H1 (cell line): ENCODE data around the gene MCM3AP. TPM values are rescaled to one million over a fixed set of nuclear protein-coding genes. Genes with fewer than 3 reads are reported as not detected.

Experiments used
- CTCF ChIA-PET: fragments of 300-600 bp; sonication (Branson Sonifier 250); formaldehyde crosslinking; loops from one replicate; lab custom pipeline; 2021; ENCODE audit not compliant: partially characterized antibody; lab: Charles Lee
- POLR2A ChIA-PET: fragments of 300-600 bp; sonication (Branson Sonifier 250); formaldehyde crosslinking; loops from one replicate; lab custom pipeline; 2021; ENCODE audit warnings: inconsistent platforms; ENCODE audit not compliant: partially characterized antibody; lab: Charles Lee
- DNase-seq, 2 experiments: peaks; one replicate each; pipeline versions ENCODE4 v3.0.0 to v3.0.0-alpha.2; 2010 to 2022; ENCODE audit warnings: low spot score in 2 of 2, low read depth in 1 of 2, mixed read lengths in 1 of 2
- FAIRE-seq: peaks from 2 replicates; lab custom pipeline; 2011; peaks lifted over from hg19 to GRCh38; lab: Jason Lieb, UNC
- H2AFZ ChIP-seq: 2 replicates; pipeline ENCODE4 v1.8.1; 2012; ENCODE audit warnings: low read length, inconsistent platforms
- H2AK5ac ChIP-seq: 2 replicates; pipeline ENCODE4 v1.6.1; 2013; ENCODE audit warnings: low read depth, low read length
- H2BK120ac ChIP-seq: replicated peaks from 2 replicates; pipeline ENCODE3; 2013; ENCODE audit warnings: low read depth, low read length, inconsistent platforms
- H2BK12ac ChIP-seq: 2 replicates; pipeline ENCODE4 v1.6.1; 2013; ENCODE audit warnings: low read depth, low read length
- H2BK15ac ChIP-seq: 2 replicates; pipeline ENCODE4 v1.6.1; 2013; ENCODE audit warnings: low read length
- H2BK20ac ChIP-seq: 2 replicates; pipeline ENCODE4 v1.6.1; 2013; ENCODE audit warnings: low read length
- H2BK5ac ChIP-seq: 2 replicates; pipeline ENCODE4 v1.6.1; 2013; ENCODE audit warnings: low read depth, low read length
- H3K14ac ChIP-seq: 2 replicates; pipeline ENCODE4 v1.6.1; 2013; ENCODE audit warnings: inconsistent platforms; ENCODE audit not compliant: insufficient read length
- H3K18ac ChIP-seq: 2 replicates; pipeline ENCODE4 v1.6.1; 2013; ENCODE audit warnings: low read length; ENCODE audit errors: extremely low read depth
- H3K23ac ChIP-seq: 2 replicates; pipeline ENCODE4 v1.6.1; 2013; ENCODE audit warnings: inconsistent platforms; ENCODE audit not compliant: insufficient read length
- H3K23me2 ChIP-seq: 2 replicates; pipeline ENCODE4 v1.6.1; 2013; ENCODE audit warnings: low read depth, low read length
- H3K27ac ChIP-seq: 2 replicates; pipeline ENCODE4 v1.6.1; 2011; ENCODE audit warnings: low read depth, low read length, inconsistent platforms
- H3K27me3 ChIP-seq, 4 experiments: replicated peaks in 1 of 4; 1 replicate in 1 of 4; 2 replicates in 3 of 4; pipeline versions ENCODE4 v1.6.1 to v1.8.1; 2011 to 2013; ENCODE audit warnings: low read length in 3 of 4, mild to moderate bottlenecking in 3 of 4, inconsistent platforms in 2 of 4, mixed read lengths in 2 of 4, moderate library complexity in 1 of 4; ENCODE audit not compliant: control insufficient read depth in 3 of 4, insufficient read depth in 3 of 4; ENCODE audit errors: extremely low read depth in 1 of 4
- H3K36me3 ChIP-seq, 4 experiments: 2 replicates each; pipeline versions ENCODE4 v1.6.1 to v1.8.1; 2011 to 2013; ENCODE audit warnings: mild to moderate bottlenecking in 4 of 4, low read length in 3 of 4, moderate library complexity in 2 of 4, control low read depth in 1 of 4, inconsistent platforms in 1 of 4; ENCODE audit not compliant: insufficient read depth in 4 of 4, control insufficient read depth in 2 of 4
- H3K4ac ChIP-seq: replicated peaks from 2 replicates; pipeline ENCODE3; 2013; ENCODE audit warnings: low read length, low read depth, mixed read lengths, inconsistent platforms; ENCODE audit not compliant: insufficient read length
- H3K4me1 ChIP-seq, 4 experiments: replicated peaks in 1 of 4; 1 replicate in 1 of 4; 2 replicates in 3 of 4; pipeline versions ENCODE4 v1.6.1 to v1.8.1; 2011 to 2013; ENCODE audit warnings: low read length in 3 of 4, inconsistent platforms in 2 of 4, mixed read lengths in 1 of 4; ENCODE audit not compliant: insufficient read depth in 4 of 4, control insufficient read depth in 3 of 4
- H3K4me2 ChIP-seq, 2 experiments: 2 replicates each; pipeline versions ENCODE4 v1.6.1 to v1.8.1; 2011 to 2013; ENCODE audit warnings: low read depth in 2 of 2, low read length in 2 of 2, control low read depth in 1 of 2, inconsistent platforms in 1 of 2, mild to moderate bottlenecking in 1 of 2; ENCODE audit not compliant: insufficient read depth in 1 of 2
- H3K4me3 ChIP-seq, 4 experiments: fragments of 200-600, 300-600 bp in 1 of 4; sonication (generic), shearing (Covaris generic), sonication (Bioruptor Twin) in 1 of 4; 2 replicates each; pipeline versions ENCODE4 v1.5.1 to v1.8.1; 2011 to 2016; ENCODE audit warnings: low read length in 4 of 4, low read depth in 3 of 4, control low read depth in 2 of 4, inconsistent platforms in 2 of 4, mild to moderate bottlenecking in 2 of 4, mixed read lengths in 1 of 4, moderate library complexity in 1 of 4; ENCODE audit not compliant: insufficient read depth in 2 of 4; ENCODE audit errors: extremely low read depth in 1 of 4
- H3K56ac ChIP-seq: replicated peaks from 2 replicates; pipeline ENCODE3; 2013; ENCODE audit warnings: low read depth, mild to moderate bottlenecking, mixed read lengths, low read length, inconsistent platforms; ENCODE audit not compliant: insufficient read length
- H3K79me1 ChIP-seq: 2 replicates; pipeline ENCODE4 v1.6.1; 2013; ENCODE audit warnings: low read depth, low read length, control low read depth
- H3K79me2 ChIP-seq, 2 experiments: 2 replicates each; pipeline versions ENCODE4 v1.6.1 to v1.8.1; 2012 to 2013; ENCODE audit warnings: low read length in 2 of 2, mild to moderate bottlenecking in 2 of 2, inconsistent platforms in 1 of 2; ENCODE audit not compliant: insufficient read depth in 2 of 2, control insufficient read depth in 1 of 2
- H3K9ac ChIP-seq, 4 experiments: replicated peaks in 1 of 4; 1 replicate in 1 of 4; 2 replicates in 3 of 4; pipeline versions ENCODE4 v1.6.1 to v1.8.1; 2011 to 2013; ENCODE audit warnings: low read depth in 3 of 4, low read length in 3 of 4, control low read depth in 2 of 4, mild to moderate bottlenecking in 2 of 4, moderate library complexity in 2 of 4, inconsistent platforms in 1 of 4; ENCODE audit errors: extremely low read depth in 1 of 4
- H3K9me3 ChIP-seq, 2 experiments: 2 replicates each; pipeline versions ENCODE4 v1.6.1 to v1.8.1; 2012 to 2013; ENCODE audit warnings: mild to moderate bottlenecking in 2 of 2, moderate library complexity in 2 of 2, control low read depth in 1 of 2, inconsistent platforms in 1 of 2, low read depth in 1 of 2, low read length in 1 of 2, mixed read lengths in 1 of 2; ENCODE audit not compliant: insufficient read depth in 2 of 2
- H4K20me1 ChIP-seq, 2 experiments: replicated peaks in 1 of 2; 2 replicates each; pipeline versions ENCODE3 to v1.8.1; 2011 to 2013; ENCODE audit warnings: inconsistent platforms in 2 of 2, low read length in 2 of 2, mild to moderate bottlenecking in 1 of 2; ENCODE audit not compliant: insufficient read depth in 2 of 2, control insufficient read depth in 1 of 2
- H4K5ac ChIP-seq: 2 replicates; pipeline ENCODE4 v1.6.1; 2013; ENCODE audit warnings: low read length, low read depth, mixed read lengths, inconsistent platforms; ENCODE audit not compliant: insufficient read length
- H4K8ac ChIP-seq: 2 replicates; pipeline ENCODE4 v1.8.0; 2013; ENCODE audit warnings: mild to moderate bottlenecking, moderate library complexity, low read length, inconsistent platforms; ENCODE audit not compliant: insufficient read depth; ENCODE audit errors: extremely low read depth
- H4K91ac ChIP-seq: replicated peaks from 2 replicates; pipeline ENCODE3; 2013; ENCODE audit warnings: low read length, mixed read lengths, inconsistent platforms; ENCODE audit not compliant: insufficient read length
- CHD1 ChIP-seq: IDR thresholded peaks from 2 replicates; pipeline ENCODE4 v1.6.1; 2012; ENCODE audit warnings: low read depth, low read length, improper control_type of control experiment
- CHD2 ChIP-seq: IDR thresholded peaks from 2 replicates; pipeline ENCODE4 v1.6.1; 2012; ENCODE audit warnings: low read length, improper control_type of control experiment
- CTBP2 ChIP-seq: IDR thresholded peaks from 2 replicates; pipeline ENCODE4 v1.7.0; 2011; ENCODE audit warnings: borderline replicate concordance, mild to moderate bottlenecking, moderate library complexity, mixed read lengths, low read length; ENCODE audit not compliant: insufficient read depth, insufficient read length
- EP300 ChIP-seq, 2 experiments: IDR thresholded peaks; 1 replicate in 1 of 2; 2 replicates in 1 of 2; pipeline ENCODE4 v1.6.1; 2011 to 2012; ENCODE audit warnings: low read depth in 2 of 2, low read length in 2 of 2, mild to moderate bottlenecking in 2 of 2, borderline replicate concordance in 1 of 2, inconsistent platforms in 1 of 2, moderate library complexity in 1 of 2
- RBBP5 ChIP-seq: IDR thresholded peaks from 2 replicates; pipeline ENCODE4 v1.7.1; 2012; ENCODE audit warnings: low read depth, mild to moderate bottlenecking, inconsistent platforms, low read length, moderate library complexity, borderline replicate concordance
- TAF1 ChIP-seq: IDR thresholded peaks from 2 replicates; pipeline ENCODE4 v1.6.1; 2011; ENCODE audit warnings: mild to moderate bottlenecking, low read depth, low read length
- WGBS, 2 experiments: shearing (Covaris generic) in 1 of 2; methylation state at CpG; one replicate each; pipeline versions ENCODE4 v1.1.6 to v1.1.7; 2013 to 2015; ENCODE audit warnings: low lambda C conversion rate in 2 of 2, mixed read lengths in 2 of 2, inconsistent platforms in 1 of 2, low coverage in 1 of 2, missing lambda C conversion rate in 1 of 2; ENCODE audit not compliant: insufficient replicate concordance in 2 of 2, insufficient coverage in 1 of 2, insufficient read length in 1 of 2; ENCODE audit errors: extremely low coverage in 1 of 2, missing lambda C conversion rate in 1 of 2; 5-methylcytosine and 5-hydroxymethylcytosine counted together
- polyA plus RNA-seq, 7 experiments: library from polyadenylated mRNA; depleted of rRNA in 3 of 7; stranded (reverse) in 5 of 7; unstranded in 2 of 7; fragments of >200 nt in 5 of 7; fragments of 200-250 nt in 2 of 7; gene quantifications; 1 replicate in 5 of 7; 2 replicates in 1 of 7; 4 replicates in 1 of 7; pipeline versions ENCODE4 v1.2.1 to v1.2.3, GENCODE V29; 2011 to 2013; ENCODE audit warnings: missing spikeins in 2 of 7, mixed read lengths in 2 of 7
- total RNA-seq: library from RNA; stranded (reverse); fragmentation: NEBNext Ultra II Directional; extraction: Animal tissue kit (Norgen Biotek cat#: 25700); gene quantifications from 2 replicates; pipeline ENCODE4 v1.2.1, GENCODE V29; 2021

MCM3AP gene
- total and polyA plus RNA-seq, 2 of the 8 experiments (the other 6 are each of a cell fraction or from before 2014, with no cell fraction given) = 37.2 to 119 TPM

DNA sequence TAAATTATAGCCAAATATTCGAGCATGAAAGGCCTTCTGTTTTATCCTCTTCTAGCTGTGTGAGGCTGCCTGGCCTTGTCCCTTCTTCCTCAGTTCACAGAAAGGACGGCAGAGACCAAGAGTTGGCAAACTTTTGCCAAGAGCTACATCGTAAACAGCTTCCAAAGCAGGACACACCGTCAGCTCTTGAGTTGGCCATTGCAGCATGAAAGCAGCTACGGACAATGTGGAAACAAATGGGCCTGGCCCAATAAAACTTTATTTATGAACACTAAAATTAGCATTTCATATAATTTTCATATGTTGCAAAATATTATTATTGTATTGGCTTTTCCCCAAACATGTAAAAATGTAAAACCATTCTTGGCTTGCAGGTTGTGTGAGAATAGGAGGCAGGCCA, 27.5 kb upstream of the MCM3AP start:
- peaks cover 6% of the 10 kb centered on the region; the same call in 1 of the 2 replicates for H3K23me2 ChIP-seq
- no peak overlapping the region for H3K9ac ChIP-seq
- no peak overlapping the region for H3K4me3 ChIP-seq
- no peaks in the 10 kb centered on the region for H3K9me3 ChIP-seq
- CTCF ChIA-PET = interaction anchor here (0.7 to 0.8 kb wide), 2 partner anchors 10 to 32 kb away, joined by 3 read pairs; partner anchors contain the start of gene C21orf58
- DNase-seq = no peak
- no peaks in the 10 kb centered on the region; the same call in 1 of the 2 replicates for H3K79me1 ChIP-seq
- POLR2A ChIA-PET = interaction anchor here (3.0 to 3.2 kb wide), 2 partner anchors 9 to 13 kb away, joined by 15 to 24 read pairs; partner anchors contain the start of gene C21orf58
- H3K79me2 ChIP-seq = no peaks in the 10 kb centered on the region
- peaks cover 0 to 26% (median 14%) of the 10 kb centered on the region in 4 experiments; a peak in 5 of 8 replicates for H3K36me3 ChIP-seq
- 91% methylated on average over 5 of the region's 5 CpGs; no CpG with 5 or more reads in 1 of the 2 experiments for WGBS, 2 experiments
- H4K8ac ChIP-seq = no peak overlapping the region
- H2BK12ac ChIP-seq = no peak overlapping the region
- no peak overlapping the region for H3K4me2 ChIP-seq
- TF ChIP-seq CHD2 (no peak), TAF1 (no peak), RBBP5 (no peak), CTBP2 (no peak), CHD1 (no peak), EP300 (IDR thresholded peaks at IDR 0.05; ENCODE audit: borderline replicate concordance in 1 of 2, low read depth in 2 of 2, low read length in 2 of 2) (no peak)
- H4K20me1 ChIP-seq = peaks cover 0 to 12% of the 10 kb centered on the region in 2 experiments
- H2BK120ac ChIP-seq = no peak overlapping the region
- no peak overlapping the region for H3K56ac ChIP-seq
- no peak overlapping the region for H4K91ac ChIP-seq
- H2AK5ac ChIP-seq = no peak overlapping the region
- no peak overlapping the region for H3K27ac ChIP-seq
- FAIRE-seq = no peak
- H3K18ac ChIP-seq = no peak overlapping the region
- no peak overlapping the region for H2BK15ac ChIP-seq
- H3K4me1 ChIP-seq = peaks cover 0 to 6% (median 3%) of the 10 kb centered on the region in 4 experiments; a peak in 4 of 7 replicates
- H2BK5ac ChIP-seq = no peak overlapping the region
- no peak overlapping the region for H3K23ac ChIP-seq
- no peak overlapping the region for H3K4ac ChIP-seq
- H3K14ac ChIP-seq = no peak overlapping the region
- H2AFZ ChIP-seq = no peak overlapping the region
- H4K5ac ChIP-seq = no peak overlapping the region
- H3K27me3 ChIP-seq = no peaks in the 10 kb centered on the region
- H2BK20ac ChIP-seq = no peak overlapping the region
